Measurements from ENCODE around the gene FER. TPM values are rescaled to one million over a fixed set of nuclear protein-coding genes. Genes with fewer than 3 reads are reported as not detected.

The FER gene
- total and polyA plus RNA-seq, 10 of the 15 experiments (the other 5 are each of a cell fraction or from before 2014, with no cell fraction given), result 4.4 to 19.1 (median 9.6) TPM

DNA sequence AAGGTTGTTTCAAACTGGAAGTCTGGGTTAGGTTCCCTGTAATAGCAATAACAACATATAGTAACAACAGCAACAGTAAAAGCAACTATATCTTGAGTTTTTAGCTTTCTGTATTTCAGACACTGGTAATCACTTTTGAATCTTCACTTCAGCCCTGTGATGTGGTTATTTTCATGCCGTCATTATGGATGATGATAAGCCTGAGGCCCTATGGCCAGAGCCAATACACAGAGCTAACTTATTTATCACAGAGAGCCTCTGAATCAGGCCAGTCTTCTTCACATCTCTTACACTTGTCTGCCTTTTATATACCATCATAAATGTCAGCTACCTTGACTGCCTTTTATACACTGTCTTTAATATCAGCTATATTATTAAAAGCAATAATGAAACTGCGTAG lies 329.0 kb downstream of the FER start:
- Histone ChIP-seq H3K9me3 (replicated peaks; ENCODE audit: control insufficient read depth, insufficient read depth, low read length) (no peaks in the 10 kb centered on the region), H3K4me3 (no peak overlapping the region), H3K4me1 (ENCODE audit: control insufficient read depth, insufficient read depth, low read length) (no peaks in the 10 kb centered on the region), H3K9ac (ENCODE audit: control insufficient read depth, insufficient read depth, low read length) (no peak overlapping the region), H2AFZ (ENCODE audit: control insufficient read depth, low read depth, low read length) (no peak overlapping the region), H3K4me2 (ENCODE audit: control insufficient read depth, insufficient read depth) (no peak overlapping the region), H4K20me1 (ENCODE audit: control insufficient read depth, insufficient read depth) (no peaks in the 10 kb centered on the region), H3K27ac (ENCODE audit: control insufficient read depth, insufficient read depth) (no peak overlapping the region), H3K27me3 (replicated peaks in 1 of 2; ENCODE audit: control insufficient read depth in 2 of 2, insufficient read depth in 2 of 2, low read length in 1 of 2) (no peaks in the 10 kb centered on the region), H3K36me3 (ENCODE audit: control insufficient read depth in 2 of 2, insufficient read depth in 2 of 2, low read length in 1 of 2) (no peaks in the 10 kb centered on the region), H3K79me2 (ENCODE audit: control insufficient read depth, insufficient read depth, low read length) (no peaks in the 10 kb centered on the region)
- in situ Hi-C loops (cut with MboI) (no loop called here), intact Hi-C loops (cut with micrococcal nuclease; ENCODE audit: unreplicated experiment) (no loop called here)
- WGBS (ENCODE audit: insufficient coverage, insufficient replicate concordance, low lambda C conversion rate, missing lambda C conversion rate), result 98% methylated on average over 2 of the region's 2 CpGs
- FAIRE-seq (no peak), ATAC-seq (no peak), DNase-seq (ENCODE audit: low read depth, low spot score) (no peak)
- no TSS peak for BruUV-seq (replicated peaks)
- CTCF ChIA-PET, result interaction anchor here (1.2 kb wide), 1 partner anchor 14 kb away, joined by 3 read pairs; no protein-coding TSS in a partner anchor
- POLR2A ChIA-PET, result interaction anchor here (0.7 kb wide), 1 partner anchor 31 kb away, joined by 3 read pairs; no protein-coding TSS in a partner anchor
- TF ChIP-seq STAT3 (IDR thresholded peaks at IDR 0.05; ENCODE audit: low read depth, low read length) (no peak), ZSCAN29 (IDR thresholded peaks at IDR 0.05) (no peak), JUNB (IDR thresholded peaks at IDR 0.05) (no peak), CHD4 (IDR thresholded peaks at IDR 0.05) (no peak), RAD21 (IDR thresholded peaks at IDR 0.05; ENCODE audit: insufficient read depth, low read depth, low read length) (no peak), STAT1 (conservative IDR thresholded peaks at IDR 0.05) (no peak), EP300 (IDR thresholded peaks at IDR 0.05; ENCODE audit: borderline replicate concordance in 1 of 2, control insufficient read depth in 1 of 2, low read depth in 2 of 2, low read length in 2 of 2) (no peak), SMARCA5 (IDR thresholded peaks at IDR 0.05) (no peak), BCL3 (IDR thresholded peaks at IDR 0.05; ENCODE audit: borderline replicate concordance, insufficient read depth, low read depth, low read length, poor library complexity, severe bottlenecking) (no peak), FOXK2 (IDR thresholded peaks at IDR 0.05) (no peak), JUND (IDR thresholded peaks at IDR 0.05; ENCODE audit: low read depth, low read length) (no peak), REST (IDR thresholded peaks at IDR 0.05; ENCODE audit: low read depth, low read length) (no peak), GATAD2B (conservative IDR thresholded peaks at IDR 0.05; ENCODE audit: low read depth) (no peak)
- TF ChIP-seq, protein P1, sequence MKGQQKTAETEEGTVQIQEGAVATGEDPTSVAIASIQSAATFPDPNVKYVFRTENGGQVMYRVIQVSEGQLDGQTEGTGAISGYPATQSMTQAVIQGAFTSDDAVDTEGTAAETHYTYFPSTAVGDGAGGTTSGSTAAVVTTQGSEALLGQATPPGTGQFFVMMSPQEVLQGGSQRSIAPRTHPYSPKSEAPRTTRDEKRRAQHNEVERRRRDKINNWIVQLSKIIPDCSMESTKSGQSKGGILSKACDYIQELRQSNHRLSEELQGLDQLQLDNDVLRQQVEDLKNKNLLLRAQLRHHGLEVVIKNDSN (IDR thresholded peaks at IDR 0.05; ENCODE audit: borderline replicate concordance, extremely low read length, insufficient read depth, low read depth, low read length), result no peak
- TF ChIP-seq, protein P2, sequence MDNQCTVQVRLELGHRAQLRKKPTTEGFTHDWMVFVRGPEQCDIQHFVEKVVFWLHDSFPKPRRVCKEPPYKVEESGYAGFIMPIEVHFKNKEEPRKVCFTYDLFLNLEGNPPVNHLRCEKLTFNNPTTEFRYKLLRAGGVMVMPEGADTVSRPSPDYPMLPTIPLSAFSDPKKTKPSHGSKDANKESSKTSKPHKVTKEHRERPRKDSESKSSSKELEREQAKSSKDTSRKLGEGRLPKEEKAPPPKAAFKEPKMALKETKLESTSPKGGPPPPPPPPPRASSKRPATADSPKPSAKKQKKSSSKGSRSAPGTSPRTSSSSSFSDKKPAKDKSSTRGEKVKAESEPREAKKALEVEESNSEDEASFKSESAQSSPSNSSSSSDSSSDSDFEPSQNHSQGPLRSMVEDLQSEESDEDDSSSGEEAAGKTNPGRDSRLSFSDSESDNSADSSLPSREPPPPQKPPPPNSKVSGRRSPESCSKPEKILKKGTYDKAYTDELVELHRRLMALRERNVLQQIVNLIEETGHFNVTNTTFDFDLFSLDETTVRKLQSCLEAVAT (IDR thresholded peaks at IDR 0.05), result no peak
- SMC1A ChIA-PET (ENCODE audit: uncharacterized antibody, unreplicated experiment), result interaction anchor here (1.1 to 1.3 kb wide), 3 partner anchors 9 to 36 kb away, joined by 3 to 6 read pairs (median 3); no protein-coding TSS in a partner anchor
- RAD21 ChIA-PET (ENCODE audit: unreplicated experiment), result interaction anchor here (1.1 kb wide), 1 partner anchor 15 kb away, joined by 3 read pairs; no protein-coding TSS in a partner anchor
